Ascending aorta (tissue), 2 donors: ENCODE measurements around the gene EFTUD2. TPM values are rescaled to one million over a fixed set of nuclear protein-coding genes. Genes with fewer than 3 reads are reported as not detected.
A peak's percentile ranks its signal among the peaks of the same experiment; 100 is the strongest.

Source experiments
- DNase-seq, 2 donors: peaks; one replicate each; pipeline ENCODE4 v3.0.0-alpha.2; 2019; ENCODE audit warnings: low spot score in 2 of 2
- H3K27ac ChIP-seq, 2 donors: fragments of 200-600 bp; sonication (generic); one replicate each; pipeline ENCODE4 v1.5.1; 2016 to 2017; ENCODE audit warnings: mild to moderate bottlenecking in 1 of 2
- H3K27me3 ChIP-seq: fragments of 200-600 bp; sonication (generic); one replicate; pipeline ENCODE4 v1.5.1; 2017
- H3K36me3 ChIP-seq, 2 donors: fragments of 200-600 bp; sonication (generic); one replicate each; pipeline ENCODE4 v1.5.1; 2016
- H3K4me1 ChIP-seq, 2 donors: fragments of 200-600 bp; sonication (generic); one replicate each; pipeline ENCODE4 v1.5.1; 2016 to 2017; ENCODE audit warnings: mild to moderate bottlenecking in 1 of 2
- H3K4me3 ChIP-seq, 2 donors: fragments of 200-600 bp; sonication (generic); one replicate each; pipeline ENCODE4 v1.5.1; 2016 to 2017; ENCODE audit warnings: mild to moderate bottlenecking in 1 of 2
- H3K9me3 ChIP-seq, 2 donors: fragments of 200-600 bp; sonication (generic); one replicate each; pipeline ENCODE4 v1.5.1; 2016
- CTCF ChIP-seq, 3 experiments: fragments of 200-600 bp in 2 of 3; fragments of 450-650 bp in 1 of 3; sonication (generic) in 2 of 3; IDR thresholded peaks; one replicate each; pipeline ENCODE4 v1.5.1; 2016 to 2019; ENCODE audit warnings: antibody characterized with exemption in 3 of 3, mild to moderate bottlenecking in 1 of 3, moderate library complexity in 1 of 3
- intact Hi-C: fragments of 100-400 bp; cut with DNase I; formaldehyde crosslinking; loops from one replicate; pipeline ENCODE4 v1.15.1; 2023
- total RNA-seq: library from RNA; depleted of rRNA; stranded (reverse); fragments of >200 nt; gene quantifications from one replicate; pipeline ENCODE4 v1.1.0, GENCODE V29; 2016

EFTUD2 gene
- total RNA-seq, 1 donor from 2014 or later, result 126 TPM

DNA sequence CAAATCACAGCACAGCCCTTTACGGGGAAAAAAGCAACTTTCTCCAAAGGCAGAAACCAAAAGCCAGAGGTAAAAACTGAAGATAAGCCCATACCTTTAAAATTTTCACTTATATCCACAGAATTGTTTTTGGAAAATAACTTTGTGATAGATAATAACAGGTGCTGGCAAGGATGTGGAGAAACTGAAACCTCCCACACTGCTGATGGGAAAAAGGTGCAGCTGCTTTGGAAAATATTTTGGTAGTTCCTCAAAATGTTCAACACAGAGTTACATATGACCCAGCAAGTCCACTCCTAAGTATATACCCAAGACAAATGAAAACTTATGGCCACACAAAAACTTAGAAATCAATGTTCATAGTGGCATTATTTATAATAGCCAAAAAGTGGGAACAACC, 12.2 kb downstream of the EFTUD2 start:
- no peak for TF ChIP-seq CTCF (IDR thresholded peaks at IDR 0.05)
- no peak overlapping the region for H3K4me3 ChIP-seq
- no peaks in the 10 kb centered on the region for H3K9me3 ChIP-seq
- peaks cover 49 to 55% of the 10 kb centered on the region in 2 donors for H3K36me3 ChIP-seq
- no peaks in the 10 kb centered on the region for H3K27me3 ChIP-seq
- intact Hi-C loops, result no loop called here
- no peak for DNase-seq
- no peak overlapping the region for H3K27ac ChIP-seq
- H3K4me1 ChIP-seq, result no peaks in the 10 kb centered on the region

DNA sequence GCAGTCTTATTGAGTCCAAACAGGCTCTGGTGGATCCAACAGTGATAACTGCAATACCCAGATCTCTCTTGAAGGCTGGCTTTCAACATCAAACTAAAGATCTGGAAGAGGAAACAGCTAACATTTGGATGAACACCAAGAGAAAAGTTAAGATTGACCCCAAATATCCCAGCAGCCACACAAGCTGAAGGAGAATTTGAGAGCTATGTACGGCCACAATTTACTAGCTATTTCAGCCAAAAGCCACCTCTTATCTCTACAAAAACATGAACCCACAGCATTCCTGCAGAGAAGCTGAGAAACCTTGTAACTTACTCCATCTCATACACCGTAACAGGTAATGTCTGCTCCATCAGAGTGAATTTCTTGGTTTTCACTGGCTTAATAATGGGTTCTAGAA, 14.3 kb downstream of the EFTUD2 start:
- intact Hi-C loops, result no loop called here
- no peaks in the 10 kb centered on the region for H3K4me1 ChIP-seq
- H3K27ac ChIP-seq, result no peak overlapping the region
- peaks cover 63 to 70% of the 10 kb centered on the region in 2 donors for H3K36me3 ChIP-seq
- no peak for DNase-seq
- no peak overlapping the region for H3K4me3 ChIP-seq
- H3K9me3 ChIP-seq, result no peaks in the 10 kb centered on the region
- no peak for TF ChIP-seq CTCF (IDR thresholded peaks at IDR 0.05)
- H3K27me3 ChIP-seq, result no peaks in the 10 kb centered on the region

DNA sequence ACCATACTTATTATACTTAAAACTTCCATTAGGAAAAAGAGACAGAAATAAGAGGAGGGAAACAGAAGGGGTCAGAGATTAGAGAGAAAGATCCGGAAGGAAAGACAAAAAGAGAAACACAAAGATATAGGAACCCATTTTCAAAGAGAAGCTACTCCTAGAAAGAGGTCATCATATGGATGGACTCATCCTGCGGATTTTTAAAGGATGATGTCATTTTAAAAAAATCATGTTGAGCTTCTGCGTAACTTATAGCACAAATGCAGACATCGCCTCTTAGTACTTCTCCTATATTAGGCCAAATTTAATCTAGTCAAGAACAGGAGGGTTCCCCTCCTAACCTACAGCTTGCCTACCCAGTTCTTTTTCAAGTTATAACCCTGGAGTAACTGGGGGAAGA, 18.1 kb downstream of the EFTUD2 start:
- H3K9me3 ChIP-seq, result no peaks in the 10 kb centered on the region
- intact Hi-C loops, result no loop called here
- TF ChIP-seq CTCF (IDR thresholded peaks at IDR 0.05), result no peak
- no peaks in the 10 kb centered on the region for H3K4me1 ChIP-seq
- no peak for DNase-seq
- no peaks in the 10 kb centered on the region for H3K27me3 ChIP-seq
- H3K36me3 ChIP-seq, result peaks cover 79 to 86% of the 10 kb centered on the region in 2 donors
- no peak overlapping the region for H3K4me3 ChIP-seq
- H3K27ac ChIP-seq, result no peak overlapping the region

DNA sequence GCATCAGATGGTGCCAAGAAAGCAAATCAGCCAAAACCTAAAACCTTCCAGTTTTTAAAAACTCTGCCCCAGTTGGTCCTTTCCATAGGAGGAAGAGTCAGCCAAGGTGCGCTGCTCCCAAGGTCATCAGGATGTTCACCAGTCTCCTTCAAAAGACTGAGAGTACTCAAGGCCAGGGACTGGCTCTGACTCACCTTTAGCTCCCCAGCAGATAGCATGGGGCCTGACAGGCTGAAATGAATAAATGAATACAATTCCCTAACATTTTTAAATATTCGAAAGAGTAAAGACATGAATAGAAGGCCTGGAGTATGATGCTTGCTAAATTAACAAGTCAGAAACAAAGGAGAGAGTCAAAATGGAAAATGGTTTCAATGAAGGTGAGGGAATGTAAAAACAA, 19.2 kb downstream of the EFTUD2 start:
- TF ChIP-seq CTCF (IDR thresholded peaks at IDR 0.05), result no peak
- no peaks in the 10 kb centered on the region for H3K9me3 ChIP-seq
- DNase-seq, result no peak
- no peaks in the 10 kb centered on the region for H3K27me3 ChIP-seq
- no peak overlapping the region for H3K27ac ChIP-seq
- H3K4me1 ChIP-seq, result no peaks in the 10 kb centered on the region
- H3K36me3 ChIP-seq, result peaks cover 78 to 86% of the 10 kb centered on the region in 2 donors
- intact Hi-C loops, result no loop called here
- no peak overlapping the region for H3K4me3 ChIP-seq

GRCh38 chr17:44879376-44879775, 19.9 kb downstream of the EFTUD2 start:
- TF ChIP-seq CTCF (IDR thresholded peaks at IDR 0.05), result no peak
- Histone ChIP-seq H3K4me3 (no peak overlapping the region), H3K27ac (no peak overlapping the region), H3K36me3 (peaks cover 74 to 86% of the 10 kb centered on the region in 2 donors), H3K9me3 (no peaks in the 10 kb centered on the region), H3K4me1 (no peaks in the 10 kb centered on the region), H3K27me3 (no peaks in the 10 kb centered on the region)
- no peak for DNase-seq
- intact Hi-C loops, result no loop called here

DNA sequence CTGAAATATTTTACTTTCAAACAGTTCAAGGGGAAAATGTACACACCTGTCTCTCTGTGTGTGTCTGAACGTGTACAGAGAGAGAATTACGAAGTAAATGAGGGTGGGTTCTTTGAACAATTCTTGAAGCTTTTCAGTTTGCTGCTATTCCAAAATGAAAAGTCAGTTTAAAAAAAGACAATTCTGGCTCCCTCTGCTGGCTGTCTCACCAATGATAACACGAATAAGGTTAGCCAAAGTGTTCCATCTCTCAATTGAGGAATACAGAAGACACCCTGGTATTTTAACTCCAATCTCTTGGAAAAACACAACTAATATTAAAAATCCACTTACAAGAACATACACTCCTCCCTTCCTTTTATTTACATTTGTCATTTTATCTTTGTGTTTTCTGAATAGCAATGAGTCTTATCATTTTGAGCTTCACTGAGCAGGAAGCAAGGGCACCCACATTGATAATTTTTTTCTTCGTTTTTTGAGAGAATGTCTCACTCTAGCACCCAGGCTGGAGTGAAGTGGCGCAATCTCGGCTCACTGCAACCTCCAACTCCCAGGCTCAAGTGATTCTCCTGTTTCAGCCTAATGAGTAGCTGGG, 20.5 kb downstream of the EFTUD2 start:
- Histone ChIP-seq H3K4me3 (no peak overlapping the region), H3K27me3 (no peaks in the 10 kb centered on the region), H3K36me3 (peaks cover 72 to 84% of the 10 kb centered on the region in 2 donors), H3K4me1 (no peaks in the 10 kb centered on the region), H3K27ac (no peak overlapping the region), H3K9me3 (no peaks in the 10 kb centered on the region)
- DNase-seq, result no peak
- TF ChIP-seq CTCF (IDR thresholded peaks at IDR 0.05), result peak; percentile 21 to 63 (median 29)
- intact Hi-C loops, result loop anchor here (1.0 kb wide), 1 partner anchor 104 kb away; no protein-coding TSS in a partner anchor
